H1 (cell line): ENCODE measurements around the gene SLCO2A1. TPM values are rescaled to one million over a fixed set of nuclear protein-coding genes. Genes with fewer than 3 reads are reported as not detected.

Experiments used
- CHD1 ChIP-seq: IDR thresholded peaks from 2 replicates; pipeline ENCODE4 v1.6.1; 2012; ENCODE audit warnings: low read depth, low read length, improper control_type of control experiment
- CHD7 ChIP-seq: fragments of 300-600 bp; sonication (generic); IDR thresholded peaks from 2 replicates; pipeline ENCODE4 v1.7.1; 2012; ENCODE audit warnings: low read length, moderate library complexity, mild to moderate bottlenecking, inconsistent platforms; ENCODE audit not compliant: insufficient replicate concordance
- polyA plus RNA-seq, 7 experiments: library from polyadenylated mRNA; depleted of rRNA in 3 of 7; stranded (reverse) in 5 of 7; unstranded in 2 of 7; fragments of >200 nt in 5 of 7; fragments of 200-250 nt in 2 of 7; gene quantifications; 1 replicate in 5 of 7; 2 replicates in 1 of 7; 4 replicates in 1 of 7; pipeline versions ENCODE4 v1.2.1 to v1.2.3, GENCODE V29; 2011 to 2013; ENCODE audit warnings: missing spikeins in 2 of 7, mixed read lengths in 2 of 7
- total RNA-seq: library from RNA; stranded (reverse); fragmentation: NEBNext Ultra II Directional; extraction: Animal tissue kit (Norgen Biotek cat#: 25700); gene quantifications from 2 replicates; pipeline ENCODE4 v1.2.1, GENCODE V29; 2021

The SLCO2A1 gene
- total and polyA plus RNA-seq, 2 of the 8 experiments (the other 6 are each of a cell fraction or from before 2014, with no cell fraction given): 1.1 to 2.3 TPM

DNA sequence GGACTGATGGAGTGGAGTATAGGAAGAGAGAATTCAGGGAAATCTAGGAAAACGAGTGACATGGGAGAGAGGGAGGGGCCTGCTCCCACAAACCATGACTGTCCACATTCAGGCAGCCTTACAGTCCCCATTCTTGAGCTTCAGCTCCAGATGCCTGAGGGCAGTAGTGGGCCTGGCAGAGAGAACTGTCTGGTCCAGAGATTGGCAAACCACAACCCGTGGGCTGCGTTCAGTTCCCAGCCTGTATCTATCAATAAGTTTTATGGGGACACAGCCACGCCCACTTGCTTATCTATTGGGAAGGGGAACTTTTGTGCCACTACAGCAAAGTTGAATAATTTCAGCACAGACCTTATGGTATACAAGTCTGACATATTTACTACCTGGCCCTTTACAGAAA lies 63.8 kb downstream of the SLCO2A1 start (continued):
- no peak for TF ChIP-seq CHD7
- TF ChIP-seq CHD1: no peak
